ENCODE data around the gene SYNE1. TPM values are rescaled to one million over a fixed set of nuclear protein-coding genes. Genes with fewer than 3 reads are reported as not detected.

The SYNE1 gene
- total and polyA plus RNA-seq, 9 donors: 70.4 to 279 (median 154) TPM

DNA sequence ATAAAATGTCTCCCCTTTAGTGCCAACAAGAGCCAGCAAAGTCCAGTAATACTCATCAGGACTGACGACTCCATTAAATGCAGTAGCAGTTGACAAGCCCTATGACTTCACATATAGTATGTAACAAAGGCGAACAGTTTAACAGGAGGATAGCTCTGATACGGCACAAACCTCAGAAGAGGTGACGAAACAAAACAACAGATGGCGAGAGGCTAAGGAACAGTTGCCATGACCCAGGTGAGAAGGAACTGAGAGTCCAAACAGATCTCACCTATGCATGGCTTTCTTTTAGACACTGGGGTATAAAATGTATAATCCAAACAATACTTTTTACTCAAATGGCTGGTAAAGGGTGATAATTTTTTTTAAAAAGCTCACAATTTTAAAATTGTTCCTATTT, 37.1 kb downstream of the SYNE1 start:
- WGBS, 3 donors: 94 to 96% (median 96%) methylated on average over 5 of the region's 5 CpGs

DNA sequence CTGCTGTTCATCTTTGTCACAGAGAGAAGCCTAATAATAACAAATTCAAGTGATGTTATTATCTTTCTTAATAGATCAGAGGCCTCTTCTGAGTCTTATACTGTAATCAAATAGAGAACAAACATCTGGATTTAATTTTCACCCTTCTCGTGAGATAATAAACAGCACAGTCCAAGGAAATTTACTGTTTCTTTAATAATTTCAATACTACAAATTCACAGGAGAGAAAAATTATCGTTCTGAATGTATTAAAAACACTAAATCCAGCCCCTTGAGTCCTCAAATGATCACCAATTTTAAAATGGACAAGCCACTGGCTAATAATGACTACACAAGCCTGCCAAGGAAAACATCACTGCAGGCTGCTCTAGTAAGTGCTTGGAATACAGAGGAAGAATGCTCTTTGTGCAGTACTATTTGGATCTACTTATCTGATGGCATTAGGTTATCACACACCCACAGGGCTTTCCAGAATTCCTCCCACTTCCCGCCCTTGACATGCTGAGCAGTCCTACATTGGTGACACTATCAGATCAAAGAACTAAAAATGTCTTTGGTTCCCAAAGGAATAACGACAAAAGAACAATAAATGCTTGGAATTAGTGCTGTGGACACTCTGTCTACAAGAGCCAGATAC, 38.1 kb downstream of the SYNE1 start:
- H3K4me3 ChIP-seq: no peak overlapping the region
- no peaks in the 10 kb centered on the region for H3K27me3 ChIP-seq
- peak overlapping the region in 1 of 2 donors; percentile 6 for H3K27ac ChIP-seq
- intact Hi-C loops (cut with DNase I): no loop called here
- no peaks in the 10 kb centered on the region for H3K36me3 ChIP-seq
- no peaks in the 10 kb centered on the region for H3K9me3 ChIP-seq
- no peak for TF ChIP-seq EP300 (IDR thresholded peaks at IDR 0.05)
- TF ChIP-seq POLR2A (IDR thresholded peaks at IDR 0.05): no peak
- TF ChIP-seq, protein P1, sequence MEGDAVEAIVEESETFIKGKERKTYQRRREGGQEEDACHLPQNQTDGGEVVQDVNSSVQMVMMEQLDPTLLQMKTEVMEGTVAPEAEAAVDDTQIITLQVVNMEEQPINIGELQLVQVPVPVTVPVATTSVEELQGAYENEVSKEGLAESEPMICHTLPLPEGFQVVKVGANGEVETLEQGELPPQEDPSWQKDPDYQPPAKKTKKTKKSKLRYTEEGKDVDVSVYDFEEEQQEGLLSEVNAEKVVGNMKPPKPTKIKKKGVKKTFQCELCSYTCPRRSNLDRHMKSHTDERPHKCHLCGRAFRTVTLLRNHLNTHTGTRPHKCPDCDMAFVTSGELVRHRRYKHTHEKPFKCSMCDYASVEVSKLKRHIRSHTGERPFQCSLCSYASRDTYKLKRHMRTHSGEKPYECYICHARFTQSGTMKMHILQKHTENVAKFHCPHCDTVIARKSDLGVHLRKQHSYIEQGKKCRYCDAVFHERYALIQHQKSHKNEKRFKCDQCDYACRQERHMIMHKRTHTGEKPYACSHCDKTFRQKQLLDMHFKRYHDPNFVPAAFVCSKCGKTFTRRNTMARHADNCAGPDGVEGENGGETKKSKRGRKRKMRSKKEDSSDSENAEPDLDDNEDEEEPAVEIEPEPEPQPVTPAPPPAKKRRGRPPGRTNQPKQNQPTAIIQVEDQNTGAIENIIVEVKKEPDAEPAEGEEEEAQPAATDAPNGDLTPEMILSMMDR (IDR thresholded peaks at IDR 0.05): no peak
- no peak for DNase-seq
- WGBS, 3 donors: 25 to 33% (median 28%) methylated on average over 4 of the region's 4 CpGs
- no peaks in the 10 kb centered on the region for H3K4me1 ChIP-seq (ENCODE audit: insufficient read depth)

More for the DNA sequence above, 37.1 kb downstream of the SYNE1 start:
- Histone ChIP-seq H3K27me3 (no peaks in the 10 kb centered on the region), H3K4me1 (ENCODE audit: insufficient read depth) (no peaks in the 10 kb centered on the region), H3K36me3 (no peaks in the 10 kb centered on the region), H3K4me3 (no peak overlapping the region), H3K27ac (no peak overlapping the region), H3K9me3 (no peaks in the 10 kb centered on the region)
- TF ChIP-seq, protein P1 (IDR thresholded peaks at IDR 0.05): no peak
- TF ChIP-seq POLR2A (IDR thresholded peaks at IDR 0.05): no peak
- TF ChIP-seq EP300 (IDR thresholded peaks at IDR 0.05): no peak
- DNase-seq: no peak
- intact Hi-C loops (cut with DNase I): no loop called here

DNA sequence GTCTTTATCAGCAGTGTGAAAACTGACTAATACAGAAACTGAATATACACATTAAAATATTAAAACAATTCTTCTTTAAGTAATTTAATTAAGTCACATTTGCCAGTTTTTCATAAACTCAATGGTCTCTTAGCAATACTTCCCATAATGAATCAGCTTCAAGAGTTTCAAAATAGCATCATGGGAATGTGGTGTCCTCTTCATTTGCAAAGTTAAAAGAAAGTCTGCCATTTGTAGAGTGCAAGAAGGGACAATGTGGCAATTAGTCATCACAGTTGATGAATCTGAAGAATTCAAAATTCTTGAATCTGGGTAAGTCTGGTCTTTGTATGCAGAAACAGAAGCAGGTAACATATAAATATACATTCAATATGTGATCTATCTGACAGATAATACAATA, 38.7 kb downstream of the SYNE1 start:
- intact Hi-C loops (cut with DNase I): no loop called here
- H3K27ac ChIP-seq: no peak overlapping the region
- no peaks in the 10 kb centered on the region for H3K9me3 ChIP-seq
- H3K4me1 ChIP-seq (ENCODE audit: insufficient read depth): no peaks in the 10 kb centered on the region
- no peak for DNase-seq
- H3K27me3 ChIP-seq: no peaks in the 10 kb centered on the region
- TF ChIP-seq, protein P1 (IDR thresholded peaks at IDR 0.05): no peak
- TF ChIP-seq POLR2A (IDR thresholded peaks at IDR 0.05) (no peak), EP300 (IDR thresholded peaks at IDR 0.05) (no peak)
- H3K4me3 ChIP-seq: no peak overlapping the region
- H3K36me3 ChIP-seq: no peaks in the 10 kb centered on the region

DNA sequence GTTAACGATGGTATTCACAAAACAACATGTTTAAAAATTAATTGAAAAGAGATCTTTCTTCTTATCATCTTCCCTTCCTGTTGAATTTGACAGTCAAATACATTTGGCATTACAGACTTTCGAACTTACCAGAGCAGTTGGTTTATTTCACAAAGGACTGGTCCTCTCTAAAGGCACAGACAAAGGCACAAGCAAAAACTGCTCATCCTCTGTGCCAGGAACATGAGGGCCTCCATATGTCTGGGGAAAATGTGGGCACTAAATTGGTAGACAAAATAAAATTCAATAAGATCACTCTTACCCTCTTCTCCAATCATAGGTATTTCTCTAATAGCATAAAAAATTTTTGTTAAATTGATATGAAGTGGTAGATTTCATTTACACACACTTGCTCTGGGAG, 40.4 kb downstream of the SYNE1 start:
- no peaks in the 10 kb centered on the region for H3K27me3 ChIP-seq
- no peak overlapping the region for H3K27ac ChIP-seq
- H3K4me1 ChIP-seq (ENCODE audit: insufficient read depth): no peaks in the 10 kb centered on the region
- 67 to 77% (median 71%) methylated on average over 2 of the region's 2 CpGs for WGBS, 3 donors
- intact Hi-C loops (cut with DNase I): no loop called here
- H3K4me3 ChIP-seq: no peak overlapping the region
- TF ChIP-seq, protein P1 (IDR thresholded peaks at IDR 0.05): no peak
- no peak for TF ChIP-seq POLR2A (IDR thresholded peaks at IDR 0.05)
- TF ChIP-seq EP300 (IDR thresholded peaks at IDR 0.05): no peak
- H3K36me3 ChIP-seq: no peaks in the 10 kb centered on the region
- no peaks in the 10 kb centered on the region for H3K9me3 ChIP-seq
- DNase-seq: no peak

Measured in ovary (tissue), 9 donors.